ENCODE results near the gene LPA.

GRCh38 chr6:160692369-160692959 is 28.4 kb upstream of the LPA start:
- TF ChIP-seq CTCF (IDR thresholded peaks at IDR 0.05) (peak in 1 of 6 experiments; percentile 33), POLR2A (IDR thresholded peaks at IDR 0.05) (no peak)
